ENCODE data around the gene CAMTA1.

DNA sequence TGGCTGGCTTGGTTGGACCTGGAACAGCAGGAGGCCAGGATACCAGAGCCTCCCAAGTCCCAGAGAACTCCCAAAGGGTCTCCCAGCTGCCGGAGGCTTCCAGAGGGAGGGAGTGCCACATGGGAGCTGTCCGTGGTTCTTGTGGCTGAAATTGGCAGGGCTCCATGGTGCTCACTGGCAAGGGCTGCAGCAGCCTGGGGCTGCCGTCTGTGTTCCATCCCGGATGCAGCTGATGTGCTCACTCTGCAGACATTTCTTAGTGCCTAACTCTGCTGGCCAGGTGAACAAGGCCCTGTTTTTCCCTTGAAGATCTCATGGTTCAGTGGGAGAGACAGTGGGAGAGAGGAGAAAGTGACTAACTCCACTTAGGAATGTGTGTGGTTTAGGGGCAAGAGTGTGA, 261.1 kb downstream of the CAMTA1 start:
- TF ChIP-seq POLR2A (IDR thresholded peaks at IDR 0.05; ENCODE audit: low read length) (no peak), GATA1 (IDR thresholded peaks at IDR 0.05; ENCODE audit: low read depth, low read length) (no peak)

Measured in erythroblast (primary cell).